SK-N-MC (cell line): Measurements from ENCODE around the gene IQUB.
"Not testable (repeated sequence)": the region's sequence is repeated elsewhere in the genome, so short reads cannot be mapped to it uniquely, and the experiment has no call there.

Experiments used
- DNase-seq: peaks from one replicate; pipeline ENCODE4 v3.0.0-alpha.2; 2011; ENCODE audit warnings: low read depth, low spot score
- H3K27ac ChIP-seq: fragments of 200-600 bp; sonication (generic); 2 replicates; pipeline ENCODE4 v1.5.1; 2016; ENCODE audit warnings: mixed run types
- H3K36me3 ChIP-seq: fragments of 200-600 bp; sonication (generic); 2 replicates; pipeline ENCODE4 v1.6.1; 2017; ENCODE audit warnings: antibody characterized with exemption, low read length, mixed read lengths; ENCODE audit not compliant: insufficient read depth
- H3K4me3 ChIP-seq: fragments of 200-600 bp; sonication (generic); 2 replicates; pipeline ENCODE4 v1.5.1; 2016
- H3K9ac ChIP-seq: fragments of 200-600 bp; sonication (generic); 2 replicates; pipeline ENCODE4 v1.8.0; 2017; ENCODE audit warnings: mixed run types, mixed read lengths; ENCODE audit not compliant: insufficient read length
- H3K9me3 ChIP-seq: fragments of 200-600 bp; sonication (generic); 2 replicates; pipeline ENCODE4 v1.6.1; 2017; ENCODE audit warnings: low read depth, mild to moderate bottlenecking, antibody characterized with exemption, low read length, moderate library complexity, mixed read lengths
- EZH2 ChIP-seq: fragments of 200-600 bp; sonication (generic); IDR thresholded peaks from one replicate; pipeline ENCODE4 v1.6.1; 2017; ENCODE audit warnings: antibody characterized with exemption
- FOXP2 ChIP-seq: optimal IDR thresholded peaks from 2 replicates; pipeline ENCODE3; 2011; ENCODE audit warnings: mild to moderate bottlenecking, moderate library complexity; ENCODE audit not compliant: insufficient read depth; ENCODE audit errors: extremely low read length, control extremely low read depth
- POLR2AphosphoS5 ChIP-seq: IDR thresholded peaks from 2 replicates; pipeline ENCODE4 v1.6.1; 2012; ENCODE audit warnings: mild to moderate bottlenecking, low read depth, low read length, borderline replicate concordance

The IQUB gene

GRCh38 chr7:123492485-123492884, 41.9 kb downstream of the IQUB start:
- no peak for DNase-seq
- H3K9me3 ChIP-seq, result no peaks in the 10 kb centered on the region
- H3K9ac ChIP-seq, result no peak overlapping the region
- H3K27ac ChIP-seq, result no peak overlapping the region
- H3K36me3 ChIP-seq, result peaks cover 3% of the 10 kb centered on the region; the same call in 1 of the 2 replicates
- TF ChIP-seq FOXP2 (no peak), EZH2 (no peak), POLR2AphosphoS5 (no peak)
- H3K4me3 ChIP-seq, result no peak overlapping the region

GRCh38 chr7:123485721-123486120, 48.7 kb downstream of the IQUB start:
- H3K9ac ChIP-seq, result no peak overlapping the region
- H3K9me3 ChIP-seq, result no peaks in the 10 kb centered on the region
- H3K4me3 ChIP-seq, result no peak overlapping the region
- TF ChIP-seq POLR2AphosphoS5, result no peak
- TF ChIP-seq EZH2, result no peak
- TF ChIP-seq FOXP2, result no peak
- no peak for DNase-seq
- peaks cover 3% of the 10 kb centered on the region; the same call in 1 of the 2 replicates for H3K36me3 ChIP-seq
- no peak overlapping the region for H3K27ac ChIP-seq

- TF ChIP-seq EZH2, result no peak
- no peak for TF ChIP-seq POLR2AphosphoS5
- peaks cover 3% of the 10 kb centered on the region; the same call in 1 of the 2 replicates for H3K36me3 ChIP-seq
- H3K27ac ChIP-seq, result no peak overlapping the region
- no peak for DNase-seq
- no peaks in the 10 kb centered on the region for H3K9me3 ChIP-seq
- H3K4me3 ChIP-seq, result no peak overlapping the region
- no peak overlapping the region for H3K9ac ChIP-seq
These were observed 49.2 kb downstream of the IQUB start for GRCh38 chr7:123485187-123485586.

- peaks cover 3% of the 10 kb centered on the region; the same call in 1 of the 2 replicates for H3K36me3 ChIP-seq
- no peak for DNase-seq
- no peaks in the 10 kb centered on the region for H3K9me3 ChIP-seq
- H3K9ac ChIP-seq, result no peak overlapping the region
- TF ChIP-seq FOXP2 (no peak), EZH2 (no peak), POLR2AphosphoS5 (no peak)
- H3K27ac ChIP-seq, result no peak overlapping the region
- no peak overlapping the region for H3K4me3 ChIP-seq
These were observed 50.2 kb downstream of the IQUB start for GRCh38 chr7:123484199-123484598.

GRCh38 chr7:123480107-123480506, 54.3 kb downstream of the IQUB start:
- DNase-seq, result no peak
- no peak overlapping the region for H3K27ac ChIP-seq
- TF ChIP-seq POLR2AphosphoS5 (no peak), EZH2 (no peak), FOXP2 (no peak)
- H3K36me3 ChIP-seq, result no peaks in the 10 kb centered on the region
- H3K9ac ChIP-seq, result no peak overlapping the region
- H3K4me3 ChIP-seq, result no peak overlapping the region
- H3K9me3 ChIP-seq, result no peaks in the 10 kb centered on the region

GRCh38 chr7:123478056-123478455, 56.3 kb downstream of the IQUB start:
- H3K36me3 ChIP-seq, H3K27ac ChIP-seq, H3K4me3 ChIP-seq, DNase-seq, H3K9me3 ChIP-seq, H3K9ac ChIP-seq: not testable (repeated sequence)

- H3K9me3 ChIP-seq, result no peaks in the 10 kb centered on the region
- no peak overlapping the region for H3K27ac ChIP-seq
- H3K9ac ChIP-seq, result no peak overlapping the region
- H3K36me3 ChIP-seq, result no peaks in the 10 kb centered on the region
- no peak for TF ChIP-seq FOXP2
- no peak for TF ChIP-seq POLR2AphosphoS5
- TF ChIP-seq EZH2, result no peak
- no peak overlapping the region for H3K4me3 ChIP-seq
- no peak for DNase-seq
These were observed 61.5 kb downstream of the IQUB start for GRCh38 chr7:123472750-123473445.

- Histone ChIP-seq H3K27ac (no peak overlapping the region), H3K4me3 (no peak overlapping the region), H3K36me3 (no peaks in the 10 kb centered on the region), H3K9ac (no peak overlapping the region), H3K9me3 (no peaks in the 10 kb centered on the region)
- DNase-seq, result no peak
- TF ChIP-seq EZH2 (no peak), POLR2AphosphoS5 (no peak), FOXP2 (no peak)
These were observed 62.1 kb downstream of the IQUB start for GRCh38 chr7:123472327-123472726.

GRCh38 chr7:123468303-123468702, 66.1 kb downstream of the IQUB start:
- no peak for DNase-seq
- TF ChIP-seq FOXP2, result no peak
- no peak for TF ChIP-seq EZH2
- no peak for TF ChIP-seq POLR2AphosphoS5
- Histone ChIP-seq H3K9ac (no peak overlapping the region), H3K27ac (no peak overlapping the region), H3K4me3 (no peak overlapping the region), H3K9me3 (no peaks in the 10 kb centered on the region), H3K36me3 (no peaks in the 10 kb centered on the region)
